ENCODE results near the gene SLC34A1. TPM values are rescaled to one million over a fixed set of nuclear protein-coding genes. Genes with fewer than 3 reads are reported as not detected.

SLC34A1 gene
- total and polyA plus RNA-seq, 2 experiments from 2014 or later = not detected

DNA sequence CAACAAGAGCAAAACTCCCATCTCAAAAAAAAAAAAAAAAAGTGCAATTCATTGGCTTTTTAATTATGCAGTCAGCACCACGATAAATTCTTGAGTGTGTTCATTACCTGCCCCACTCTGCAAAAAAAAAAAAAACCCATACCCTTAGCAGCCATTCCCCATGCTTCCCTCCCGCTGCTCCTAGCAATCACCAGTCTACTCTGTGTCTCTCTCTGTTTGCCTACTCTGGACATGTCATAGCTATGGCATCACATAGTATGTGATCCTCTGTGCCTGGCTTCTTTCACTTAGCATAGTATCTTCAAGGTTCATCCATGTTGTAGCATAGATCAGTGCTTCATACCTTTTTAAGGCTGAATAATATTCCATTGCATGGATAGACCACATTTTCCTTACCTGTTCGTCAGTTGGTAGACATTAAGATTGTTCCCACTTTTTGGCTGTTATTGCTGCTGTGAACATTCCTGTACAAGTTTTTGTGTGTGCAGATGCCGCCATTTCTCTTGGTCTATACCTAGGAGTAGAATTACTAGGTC, 55.4 kb downstream of the SLC34A1 start:
- Histone ChIP-seq H3K9me3 (ENCODE audit: low read depth) (no peaks in the 10 kb centered on the region), H3K27ac (no peak overlapping the region), H3K27me3 (no peaks in the 10 kb centered on the region), H3K4me3 (no peak overlapping the region), H3K4me1 (ENCODE audit: low read depth) (no peaks in the 10 kb centered on the region), H3K36me3 (peaks cover 15% of the 10 kb centered on the region)
- TF ChIP-seq, protein P1, sequence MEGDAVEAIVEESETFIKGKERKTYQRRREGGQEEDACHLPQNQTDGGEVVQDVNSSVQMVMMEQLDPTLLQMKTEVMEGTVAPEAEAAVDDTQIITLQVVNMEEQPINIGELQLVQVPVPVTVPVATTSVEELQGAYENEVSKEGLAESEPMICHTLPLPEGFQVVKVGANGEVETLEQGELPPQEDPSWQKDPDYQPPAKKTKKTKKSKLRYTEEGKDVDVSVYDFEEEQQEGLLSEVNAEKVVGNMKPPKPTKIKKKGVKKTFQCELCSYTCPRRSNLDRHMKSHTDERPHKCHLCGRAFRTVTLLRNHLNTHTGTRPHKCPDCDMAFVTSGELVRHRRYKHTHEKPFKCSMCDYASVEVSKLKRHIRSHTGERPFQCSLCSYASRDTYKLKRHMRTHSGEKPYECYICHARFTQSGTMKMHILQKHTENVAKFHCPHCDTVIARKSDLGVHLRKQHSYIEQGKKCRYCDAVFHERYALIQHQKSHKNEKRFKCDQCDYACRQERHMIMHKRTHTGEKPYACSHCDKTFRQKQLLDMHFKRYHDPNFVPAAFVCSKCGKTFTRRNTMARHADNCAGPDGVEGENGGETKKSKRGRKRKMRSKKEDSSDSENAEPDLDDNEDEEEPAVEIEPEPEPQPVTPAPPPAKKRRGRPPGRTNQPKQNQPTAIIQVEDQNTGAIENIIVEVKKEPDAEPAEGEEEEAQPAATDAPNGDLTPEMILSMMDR (IDR thresholded peaks at IDR 0.05; ENCODE audit: low read depth, low read length) = no peak
- no peak for DNase-seq (ENCODE audit: low read depth in 1 of 2, low spot score in 1 of 2)

DNA sequence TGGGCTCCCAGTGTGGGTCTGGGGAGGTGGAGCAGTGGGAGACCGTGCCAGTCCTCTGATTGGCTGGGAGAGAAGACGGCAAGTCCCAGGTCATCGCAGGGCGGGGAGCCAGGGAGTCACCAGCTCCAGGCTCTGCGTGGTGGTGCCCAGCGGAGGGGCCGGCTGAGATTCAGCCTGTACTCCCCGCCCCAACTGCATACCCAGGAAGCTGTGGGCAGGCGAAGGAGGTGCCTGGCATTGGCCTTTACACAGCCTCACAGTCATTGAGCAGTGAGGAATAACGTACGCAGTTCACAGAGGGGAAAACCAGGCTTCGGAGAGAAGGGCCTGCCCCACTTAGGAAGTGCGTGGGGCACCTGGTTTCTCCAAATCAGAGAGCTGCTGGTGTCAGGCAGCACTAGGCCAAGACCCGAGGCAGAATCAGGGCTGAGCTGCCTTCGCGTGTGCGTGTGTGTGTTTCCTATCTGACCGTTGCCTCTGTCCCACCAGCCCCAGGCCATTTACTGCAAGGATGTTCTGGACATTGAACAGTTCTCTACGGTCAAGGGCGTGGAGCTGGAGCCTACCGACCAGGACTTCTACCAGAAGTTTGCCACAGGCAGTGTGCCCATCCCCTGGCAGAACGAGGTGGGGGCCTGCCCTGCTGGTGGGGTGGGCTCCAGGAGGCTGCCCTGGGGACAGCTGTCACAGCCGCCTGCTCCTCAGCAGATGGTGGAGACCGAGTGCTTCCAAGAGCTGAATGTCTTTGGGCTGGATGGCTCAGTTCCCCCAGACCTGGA, 56.2 kb downstream of the SLC34A1 start:
- H3K27me3 ChIP-seq = no peaks in the 10 kb centered on the region
- no peaks in the 10 kb centered on the region for H3K4me1 ChIP-seq (ENCODE audit: low read depth)
- no peak overlapping the region for H3K27ac ChIP-seq
- peaks cover 9% of the 10 kb centered on the region for H3K36me3 ChIP-seq
- no peak for DNase-seq (ENCODE audit: low read depth in 1 of 2, low spot score in 1 of 2)
- TF ChIP-seq, protein P1 (IDR thresholded peaks at IDR 0.05; ENCODE audit: low read depth, low read length) = no peak
- no peaks in the 10 kb centered on the region for H3K9me3 ChIP-seq (ENCODE audit: low read depth)
- no peak overlapping the region for H3K4me3 ChIP-seq

DNA sequence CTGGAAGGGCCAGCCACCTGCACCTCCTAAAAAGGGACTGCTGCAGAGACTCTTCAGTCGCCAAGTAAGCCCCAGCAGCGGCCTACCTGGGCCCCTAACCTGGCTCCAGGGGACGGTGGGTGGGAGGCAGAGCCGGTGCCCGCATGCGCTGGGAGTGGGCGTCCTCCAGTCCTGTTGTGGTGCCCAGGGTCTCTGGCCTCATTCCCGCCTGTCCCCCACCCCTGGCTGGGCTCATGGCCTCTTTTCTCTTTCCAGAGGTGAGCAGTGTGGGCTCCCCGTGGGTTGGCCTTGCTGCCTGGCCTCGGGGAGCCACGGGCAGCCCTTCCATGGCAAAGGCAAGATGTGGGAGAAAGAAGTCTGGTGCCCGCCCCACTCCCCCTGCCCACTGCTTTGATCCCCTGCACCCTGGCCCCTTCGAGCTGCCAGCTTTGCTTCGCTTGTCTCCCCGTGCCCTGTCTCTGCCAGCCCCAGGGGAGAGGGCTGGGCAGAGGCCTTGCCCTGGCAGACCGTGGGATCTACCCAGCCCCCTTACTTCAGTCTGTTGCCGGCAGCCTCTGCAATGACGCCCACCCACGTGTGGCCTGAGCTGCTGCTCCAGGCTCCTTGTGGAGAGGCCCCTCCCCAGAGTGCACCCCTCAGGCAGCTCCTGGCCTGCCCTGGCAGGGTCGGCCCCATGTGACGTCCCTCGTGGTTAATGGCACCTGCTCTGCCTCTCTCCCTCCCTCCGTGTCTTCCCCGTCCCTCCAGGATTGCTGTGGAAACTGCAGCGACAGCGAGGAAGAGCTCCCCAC, 57.0 kb downstream of the SLC34A1 start:
- no peak overlapping the region for H3K27ac ChIP-seq
- H3K9me3 ChIP-seq (ENCODE audit: low read depth) = no peaks in the 10 kb centered on the region
- H3K27me3 ChIP-seq = no peaks in the 10 kb centered on the region
- DNase-seq (ENCODE audit: low read depth in 1 of 2, low spot score in 1 of 2) = no peak
- no peak overlapping the region for H3K4me3 ChIP-seq
- H3K4me1 ChIP-seq (ENCODE audit: low read depth) = peaks cover 7% of the 10 kb centered on the region
- peaks cover 3% of the 10 kb centered on the region for H3K36me3 ChIP-seq
- TF ChIP-seq, protein P1 (IDR thresholded peaks at IDR 0.05; ENCODE audit: low read depth, low read length) = no peak

DNA sequence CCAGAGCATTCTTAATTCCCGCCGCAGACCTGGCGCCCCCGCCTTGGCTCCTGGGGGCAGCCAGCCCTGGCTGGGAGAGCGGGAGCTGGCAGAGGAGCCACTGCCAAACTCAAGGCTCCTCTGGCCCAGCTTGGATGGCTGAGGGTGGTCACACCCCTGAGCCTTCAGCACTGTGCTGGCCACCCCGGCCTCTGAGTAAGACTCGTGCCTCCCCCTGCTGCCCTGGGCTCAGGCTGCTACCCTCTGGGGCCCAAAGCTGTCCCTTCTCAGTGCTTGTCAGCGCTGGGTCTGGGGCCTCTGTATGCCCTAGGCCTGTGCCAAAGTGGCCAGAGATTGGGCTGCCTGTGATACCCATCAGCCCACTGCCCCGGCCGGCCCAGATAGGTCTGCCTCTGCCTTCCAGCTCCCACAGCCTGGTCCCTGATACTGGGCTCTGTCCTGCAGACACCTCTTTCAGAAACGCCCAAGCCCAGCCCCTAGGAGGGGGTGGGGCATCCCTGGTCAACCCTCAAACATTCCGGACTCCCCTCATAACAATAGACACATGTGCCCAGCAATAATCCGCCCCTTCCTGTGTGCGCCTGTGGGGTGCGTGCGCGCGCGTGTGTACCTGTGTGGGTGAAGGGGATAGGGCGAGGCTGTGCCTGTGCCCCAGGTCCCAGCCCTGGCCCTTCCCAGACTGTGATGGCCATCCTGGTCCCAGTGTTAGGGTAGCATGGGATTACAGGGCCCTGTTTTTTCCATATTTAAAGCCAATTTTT, 58.0 kb downstream of the SLC34A1 start:
- peaks cover 9% of the 10 kb centered on the region for H3K4me1 ChIP-seq (ENCODE audit: low read depth)
- H3K36me3 ChIP-seq = no peaks in the 10 kb centered on the region
- H3K4me3 ChIP-seq = no peak overlapping the region
- H3K27ac ChIP-seq = no peak overlapping the region
- TF ChIP-seq, protein P1 (IDR thresholded peaks at IDR 0.05; ENCODE audit: low read depth, low read length) = no peak
- H3K27me3 ChIP-seq = no peaks in the 10 kb centered on the region
- no peaks in the 10 kb centered on the region for H3K9me3 ChIP-seq (ENCODE audit: low read depth)
- DNase-seq (ENCODE audit: low read depth in 1 of 2, low spot score in 1 of 2) = no peak
